Nephron (organoid): Measurements from ENCODE around the gene UNC13B.

Source experiments
- H3K27ac Mint-ChIP-seq, 3 experiments: 2 replicates each; pipeline ENCODE4 v1.8.0; 2020; ENCODE audit warnings: mixed read lengths in 3 of 3, mild to moderate bottlenecking in 2 of 3, moderate library complexity in 1 of 3
- H3K27me3 Mint-ChIP-seq: 2 replicates; pipeline ENCODE4 v1.8.0; 2021; ENCODE audit warnings: low read depth, mild to moderate bottlenecking, moderate library complexity, mixed read lengths
- H3K36me3 Mint-ChIP-seq: 2 replicates; pipeline ENCODE4 v1.8.0; 2020; ENCODE audit warnings: low read depth, mixed read lengths
- H3K4me1 Mint-ChIP-seq: 2 replicates; pipeline ENCODE4 v1.8.0; 2020; ENCODE audit warnings: mixed read lengths
- H3K4me3 Mint-ChIP-seq, 3 experiments: 2 replicates each; pipeline ENCODE4 v1.8.0; 2020; ENCODE audit warnings: mild to moderate bottlenecking in 3 of 3, mixed read lengths in 3 of 3, moderate library complexity in 2 of 3
- H3K9me3 Mint-ChIP-seq: 2 replicates; pipeline ENCODE4 v1.8.0; 2020; ENCODE audit warnings: mixed read lengths
- CTCF ChIP-seq, 3 experiments: fragments of 200-600 bp; sonication (generic); IDR thresholded peaks; one replicate each; pipeline ENCODE4 v1.5.0; 2021; ENCODE audit warnings: antibody characterized with exemption in 3 of 3; ENCODE audit not compliant: unreplicated experiment in 3 of 3

Gene UNC13B

GRCh38 chr9:35364817-35365585, 203.2 kb downstream of the UNC13B start:
- H3K27ac Mint-ChIP-seq = no peak overlapping the region
- H3K4me1 Mint-ChIP-seq = peaks cover 6% of the 10 kb centered on the region

GRCh38 chr9:35366627-35367026, 204.8 kb downstream of the UNC13B start:
- no peaks in the 10 kb centered on the region for H3K27me3 Mint-ChIP-seq
- TF ChIP-seq CTCF (IDR thresholded peaks at IDR 0.05; ENCODE audit: unreplicated experiment in 3 of 3) = no peak
- peaks cover 6% of the 10 kb centered on the region for H3K4me1 Mint-ChIP-seq
- no peaks in the 10 kb centered on the region for H3K9me3 Mint-ChIP-seq
- H3K27ac Mint-ChIP-seq = no peak overlapping the region
- H3K4me3 Mint-ChIP-seq = no peak overlapping the region
- peaks cover 7% of the 10 kb centered on the region for H3K36me3 Mint-ChIP-seq

More at GRCh38 chr9:35364817-35365585, 203.2 kb downstream of the UNC13B start:
- no peak overlapping the region for H3K4me3 Mint-ChIP-seq
- H3K9me3 Mint-ChIP-seq = no peaks in the 10 kb centered on the region
- no peaks in the 10 kb centered on the region for H3K36me3 Mint-ChIP-seq
- H3K27me3 Mint-ChIP-seq = no peaks in the 10 kb centered on the region
- no peak for TF ChIP-seq CTCF (IDR thresholded peaks at IDR 0.05; ENCODE audit: unreplicated experiment in 3 of 3)

- peaks cover 6% of the 10 kb centered on the region for H3K4me1 Mint-ChIP-seq
- H3K36me3 Mint-ChIP-seq = peaks cover 8% of the 10 kb centered on the region
- no peak overlapping the region for H3K4me3 Mint-ChIP-seq
- no peaks in the 10 kb centered on the region for H3K27me3 Mint-ChIP-seq
- no peak for TF ChIP-seq CTCF (IDR thresholded peaks at IDR 0.05; ENCODE audit: unreplicated experiment in 3 of 3)
- H3K9me3 Mint-ChIP-seq = no peaks in the 10 kb centered on the region
- no peak overlapping the region for H3K27ac Mint-ChIP-seq
Measured at GRCh38 chr9:35367451-35367850, 205.6 kb downstream of the UNC13B start.

- no peaks in the 10 kb centered on the region for H3K27me3 Mint-ChIP-seq
- H3K9me3 Mint-ChIP-seq = no peaks in the 10 kb centered on the region
- peaks cover 6% of the 10 kb centered on the region for H3K4me1 Mint-ChIP-seq
- peaks cover 8% of the 10 kb centered on the region for H3K36me3 Mint-ChIP-seq
- H3K27ac Mint-ChIP-seq = no peak overlapping the region
- no peak for TF ChIP-seq CTCF (IDR thresholded peaks at IDR 0.05; ENCODE audit: unreplicated experiment in 3 of 3)
- H3K4me3 Mint-ChIP-seq = no peak overlapping the region
Measured at GRCh38 chr9:35370241-35370640, 208.4 kb downstream of the UNC13B start.

- no peak for TF ChIP-seq CTCF (IDR thresholded peaks at IDR 0.05; ENCODE audit: unreplicated experiment in 3 of 3)
- H3K27me3 Mint-ChIP-seq = no peaks in the 10 kb centered on the region
- no peak overlapping the region for H3K4me3 Mint-ChIP-seq
- no peaks in the 10 kb centered on the region for H3K9me3 Mint-ChIP-seq
- peaks cover 8% of the 10 kb centered on the region for H3K36me3 Mint-ChIP-seq
- no peak overlapping the region for H3K27ac Mint-ChIP-seq
- no peaks in the 10 kb centered on the region for H3K4me1 Mint-ChIP-seq
Measured at GRCh38 chr9:35374436-35374835, 212.6 kb downstream of the UNC13B start.

GRCh38 chr9:35374910-35375309, 213.1 kb downstream of the UNC13B start:
- Mint-ChIP-seq H3K27ac (no peak overlapping the region), H3K36me3 (peaks cover 8% of the 10 kb centered on the region), H3K9me3 (no peaks in the 10 kb centered on the region), H3K4me3 (no peak overlapping the region), H3K4me1 (no peaks in the 10 kb centered on the region), H3K27me3 (no peaks in the 10 kb centered on the region)
- no peak for TF ChIP-seq CTCF (IDR thresholded peaks at IDR 0.05; ENCODE audit: unreplicated experiment in 3 of 3)
